Loucy (cell line): ENCODE data around the gene ACRBP.

Experiments
- EZH2phosphoT487 ChIP-seq: fragments of 200-600 bp; IDR thresholded peaks from 2 replicates; pipeline ENCODE4 v1.6.1; 2018; ENCODE audit warnings: antibody characterized with exemption, mild to moderate bottlenecking, moderate library complexity, borderline replicate concordance
- TF ChIP-seq, protein P1 (sequence below): fragments of 200-600 bp; sonication (generic); conservative IDR thresholded peaks from 2 replicates; pipeline ENCODE4 v1.5.1; 2014; ENCODE audit warnings: mild to moderate bottlenecking, antibody characterized with exemption, low read length

- TF ChIP-seq, protein P1, sequence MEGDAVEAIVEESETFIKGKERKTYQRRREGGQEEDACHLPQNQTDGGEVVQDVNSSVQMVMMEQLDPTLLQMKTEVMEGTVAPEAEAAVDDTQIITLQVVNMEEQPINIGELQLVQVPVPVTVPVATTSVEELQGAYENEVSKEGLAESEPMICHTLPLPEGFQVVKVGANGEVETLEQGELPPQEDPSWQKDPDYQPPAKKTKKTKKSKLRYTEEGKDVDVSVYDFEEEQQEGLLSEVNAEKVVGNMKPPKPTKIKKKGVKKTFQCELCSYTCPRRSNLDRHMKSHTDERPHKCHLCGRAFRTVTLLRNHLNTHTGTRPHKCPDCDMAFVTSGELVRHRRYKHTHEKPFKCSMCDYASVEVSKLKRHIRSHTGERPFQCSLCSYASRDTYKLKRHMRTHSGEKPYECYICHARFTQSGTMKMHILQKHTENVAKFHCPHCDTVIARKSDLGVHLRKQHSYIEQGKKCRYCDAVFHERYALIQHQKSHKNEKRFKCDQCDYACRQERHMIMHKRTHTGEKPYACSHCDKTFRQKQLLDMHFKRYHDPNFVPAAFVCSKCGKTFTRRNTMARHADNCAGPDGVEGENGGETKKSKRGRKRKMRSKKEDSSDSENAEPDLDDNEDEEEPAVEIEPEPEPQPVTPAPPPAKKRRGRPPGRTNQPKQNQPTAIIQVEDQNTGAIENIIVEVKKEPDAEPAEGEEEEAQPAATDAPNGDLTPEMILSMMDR = 0 out of 2 replicates have a peak, but pooled peaks have one; percentile 7
- no peak for TF ChIP-seq EZH2phosphoT487
Observed at GRCh38 chr12:6620137-6620884, 26.9 kb downstream of the ACRBP start.
